Fibroblast of lung (primary cell): Measurements from ENCODE around the gene KIR2DL3.
"Not testable (repeated sequence)": the region's sequence is repeated elsewhere in the genome, so short reads cannot be mapped to it uniquely, and the experiment has no call there.

Source experiments
- CTCF ChIP-seq, 2 donors: IDR thresholded peaks in 1 of 2; conservative IDR thresholded peaks in 1 of 2; 1 replicate in 1 of 2; 2 replicates in 1 of 2; pipeline ENCODE4 v1.5.1; 2011 to 2012; ENCODE audit warnings: low read length in 2 of 2, control low read depth in 1 of 2, inconsistent platforms in 1 of 2, low read depth in 1 of 2, mild to moderate bottlenecking in 1 of 2
- EZH2 ChIP-seq: IDR thresholded peaks from 2 replicates; pipeline ENCODE4 v1.5.1; 2012; ENCODE audit warnings: low read length, control low read depth, mild to moderate bottlenecking; ENCODE audit errors: missing control alignments

GRCh38 chr19:54769646-54770045, 31.3 kb downstream of the KIR2DL3 start, which contains the start of gene KIR2DL1:
- TF ChIP-seq CTCF (conservative IDR thresholded peaks at IDR 0.05 in 1 of 2, IDR thresholded peaks at IDR 0.05 in 1 of 2; ENCODE audit: low read depth in 1 of 2, low read length in 2 of 2); EZH2: not testable (repeated sequence)
